Smooth muscle cell (in vitro differentiated cells): ENCODE data around the gene NAPEPLD. TPM values are rescaled to one million over a fixed set of nuclear protein-coding genes. Genes with fewer than 3 reads are reported as not detected.
"Not testable (repeated sequence)": the region's sequence is repeated elsewhere in the genome, so short reads cannot be mapped to it uniquely, and the experiment has no call there.

Experiments
- DNase-seq: peaks from one replicate; lab custom pipeline; 2025; ENCODE audit not compliant: unreplicated experiment; lab: John Stamatoyannopoulos, UW
- H2AFZ ChIP-seq: fragments of 200-600 bp; sonication (generic); 2 replicates; pipeline ENCODE4 v1.6.0; 2016; ENCODE audit warnings: antibody characterized with exemption, low read depth, mild to moderate bottlenecking
- H3F3A ChIP-seq: fragments of 200-600 bp; sonication (generic); 2 replicates; pipeline ENCODE4 v1.6.0; 2017; ENCODE audit warnings: antibody characterized with exemption, low read depth
- H3K27ac ChIP-seq: fragments of 200-600 bp; sonication (generic); 2 replicates; pipeline ENCODE4 v1.5.1; 2016; ENCODE audit warnings: low read depth, mild to moderate bottlenecking
- H3K27me3 ChIP-seq: fragments of 200-600 bp; sonication (generic); 2 replicates; pipeline ENCODE4 v1.6.1; 2016; ENCODE audit warnings: low read depth, mild to moderate bottlenecking
- H3K36me3 ChIP-seq: fragments of 200-600 bp; sonication (generic); 2 replicates; pipeline ENCODE4 v1.5.1; 2016; ENCODE audit warnings: low read depth
- H3K4me1 ChIP-seq: fragments of 200-600 bp; sonication (generic); 2 replicates; pipeline ENCODE4 v1.5.1; 2016; ENCODE audit warnings: low read depth
- H3K4me2 ChIP-seq: fragments of 200-600 bp; sonication (generic); 2 replicates; pipeline ENCODE4 v1.6.0; 2016; ENCODE audit warnings: mild to moderate bottlenecking
- H3K4me3 ChIP-seq: fragments of 200-600 bp; sonication (generic); 2 replicates; pipeline ENCODE4 v1.5.1; 2016; ENCODE audit warnings: mild to moderate bottlenecking
- H3K79me2 ChIP-seq: fragments of 200-600 bp; sonication (generic); 2 replicates; pipeline ENCODE4 v1.6.0; 2016; ENCODE audit warnings: low read depth, mild to moderate bottlenecking
- H3K9ac ChIP-seq: fragments of 200-600 bp; sonication (generic); 2 replicates; pipeline ENCODE4 v1.6.0; 2016; ENCODE audit warnings: low read depth
- H3K9me3 ChIP-seq: fragments of 200-600 bp; sonication (generic); replicated peaks from 2 replicates; pipeline ENCODE4 v1.5.1; 2016; ENCODE audit warnings: low read depth
- H4K20me1 ChIP-seq: fragments of 200-600 bp; sonication (generic); 2 replicates; pipeline ENCODE4 v1.6.0; 2016; ENCODE audit warnings: low read depth
- WGBS: methylation state at CpG from one replicate; pipeline ENCODE4 v1.1.7; 2016; ENCODE audit warnings: low lambda C conversion rate; 5-methylcytosine and 5-hydroxymethylcytosine counted together
- polyA plus RNA-seq: library from polyadenylated mRNA; unstranded; fragments of >200 nt; fragmentation: Nextera tagmentation; extraction: Ambion mirVana; gene quantifications from 2 replicates; pipeline ENCODE4 v1.2.1, GENCODE V29; 2016
- total RNA-seq: library from RNA; depleted of rRNA; stranded (reverse); fragments of >200 nt; gene quantifications from 2 replicates; pipeline ENCODE4 v1.2.3, GENCODE V29; 2014
- TF ChIP-seq, protein P1 (sequence below): fragments of 200-600 bp; sonication (generic); IDR thresholded peaks from 2 replicates; pipeline ENCODE4 v1.5.1; 2017; ENCODE audit warnings: borderline replicate concordance, mild to moderate bottlenecking, antibody characterized with exemption; ENCODE audit not compliant: insufficient read depth, poor library complexity, severe bottlenecking

Gene NAPEPLD
- total and polyA plus RNA-seq, 2 experiments from 2014 or later, result 4.1 to 6.2 TPM

DNA sequence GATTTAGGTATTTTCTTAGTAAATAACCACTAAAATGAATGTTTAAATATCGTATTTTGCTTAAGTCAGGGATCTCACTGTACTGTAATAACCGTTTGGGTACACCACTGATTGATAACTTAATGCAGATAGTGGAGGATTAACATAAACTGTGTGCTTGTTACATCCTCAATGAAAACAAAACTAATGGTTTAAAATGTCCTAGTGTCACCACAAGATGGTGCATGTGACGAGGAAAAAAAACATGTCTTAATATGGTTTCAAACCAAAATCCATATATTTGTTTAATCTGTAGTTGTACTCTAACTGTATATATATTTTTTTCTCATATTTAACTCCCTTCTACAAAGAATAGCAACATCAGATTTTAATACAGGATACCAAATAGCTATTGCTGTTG, 54.8 kb downstream of the NAPEPLD start:
- no peaks in the 10 kb centered on the region for H3K27me3 ChIP-seq
- no peak overlapping the region for H3K4me2 ChIP-seq
- H3K4me1 ChIP-seq, result no peaks in the 10 kb centered on the region
- TF ChIP-seq, protein P1, sequence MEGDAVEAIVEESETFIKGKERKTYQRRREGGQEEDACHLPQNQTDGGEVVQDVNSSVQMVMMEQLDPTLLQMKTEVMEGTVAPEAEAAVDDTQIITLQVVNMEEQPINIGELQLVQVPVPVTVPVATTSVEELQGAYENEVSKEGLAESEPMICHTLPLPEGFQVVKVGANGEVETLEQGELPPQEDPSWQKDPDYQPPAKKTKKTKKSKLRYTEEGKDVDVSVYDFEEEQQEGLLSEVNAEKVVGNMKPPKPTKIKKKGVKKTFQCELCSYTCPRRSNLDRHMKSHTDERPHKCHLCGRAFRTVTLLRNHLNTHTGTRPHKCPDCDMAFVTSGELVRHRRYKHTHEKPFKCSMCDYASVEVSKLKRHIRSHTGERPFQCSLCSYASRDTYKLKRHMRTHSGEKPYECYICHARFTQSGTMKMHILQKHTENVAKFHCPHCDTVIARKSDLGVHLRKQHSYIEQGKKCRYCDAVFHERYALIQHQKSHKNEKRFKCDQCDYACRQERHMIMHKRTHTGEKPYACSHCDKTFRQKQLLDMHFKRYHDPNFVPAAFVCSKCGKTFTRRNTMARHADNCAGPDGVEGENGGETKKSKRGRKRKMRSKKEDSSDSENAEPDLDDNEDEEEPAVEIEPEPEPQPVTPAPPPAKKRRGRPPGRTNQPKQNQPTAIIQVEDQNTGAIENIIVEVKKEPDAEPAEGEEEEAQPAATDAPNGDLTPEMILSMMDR, result no peak
- H3K4me3 ChIP-seq, result no peak overlapping the region
- no peak overlapping the region for H3K27ac ChIP-seq
- no peak for DNase-seq
- H3K79me2 ChIP-seq, result no peaks in the 10 kb centered on the region
- H3K36me3 ChIP-seq, result peaks cover 6% of the 10 kb centered on the region
- H2AFZ ChIP-seq, result no peak overlapping the region
- WGBS, result 48% methylated on average over 3 of the region's 3 CpGs
- H3F3A ChIP-seq, result no peaks in the 10 kb centered on the region
- H4K20me1 ChIP-seq, result no peaks in the 10 kb centered on the region
- H3K9ac ChIP-seq, result no peak overlapping the region
- no peaks in the 10 kb centered on the region for H3K9me3 ChIP-seq

DNA sequence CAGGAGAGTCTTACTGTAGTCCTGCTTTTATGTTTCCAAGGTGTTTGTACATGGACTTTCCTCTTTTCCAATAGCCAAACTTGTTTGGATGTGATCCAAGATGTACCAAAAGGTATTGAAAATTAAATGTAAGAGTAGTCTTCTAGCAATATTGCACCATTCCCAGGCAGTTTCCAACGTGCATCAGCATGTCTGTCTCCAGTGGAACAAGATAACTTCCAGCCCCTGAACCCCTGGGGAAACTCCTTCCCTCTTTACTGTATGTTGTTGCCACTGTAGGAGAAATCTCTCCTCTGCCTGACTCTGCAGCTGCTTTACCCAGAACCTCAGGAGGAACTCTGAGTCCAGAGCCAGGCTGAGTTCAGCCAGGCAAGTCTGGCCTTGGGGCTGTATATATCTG, 55.5 kb downstream of the NAPEPLD start:
- H3K4me3 ChIP-seq, result no peak overlapping the region
- H3K9ac ChIP-seq, result no peak overlapping the region
- no peaks in the 10 kb centered on the region for H4K20me1 ChIP-seq
- H2AFZ ChIP-seq, result no peak overlapping the region
- DNase-seq, result no peak
- no peak overlapping the region for H3K4me2 ChIP-seq
- 93% methylated on average over 1 of the region's 1 CpG for WGBS
- no peaks in the 10 kb centered on the region for H3K9me3 ChIP-seq
- H3F3A ChIP-seq, result no peaks in the 10 kb centered on the region
- no peak overlapping the region for H3K27ac ChIP-seq
- TF ChIP-seq, protein P1, result no peak
- H3K36me3 ChIP-seq, result peaks cover 7% of the 10 kb centered on the region
- no peaks in the 10 kb centered on the region for H3K4me1 ChIP-seq
- H3K27me3 ChIP-seq, result no peaks in the 10 kb centered on the region
- no peaks in the 10 kb centered on the region for H3K79me2 ChIP-seq

DNA sequence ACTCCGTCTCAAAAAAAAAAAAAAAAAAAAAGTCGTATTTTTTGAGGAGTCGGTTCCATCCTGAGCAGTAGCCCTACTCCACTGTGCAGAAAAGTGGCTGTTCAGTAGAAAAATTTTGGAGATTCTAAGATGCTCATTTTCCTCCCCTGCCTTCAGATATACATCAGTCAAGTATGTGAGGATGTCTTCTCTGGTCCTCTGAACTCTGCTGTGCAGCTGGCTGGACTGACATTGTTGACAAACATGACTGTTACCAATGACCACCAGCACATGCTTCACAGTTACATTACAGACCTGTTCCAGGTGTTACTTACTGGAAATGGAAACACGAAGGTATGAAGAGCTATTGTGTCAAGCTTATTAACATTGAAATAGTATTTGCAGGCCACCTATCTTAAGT, 56.6 kb downstream of the NAPEPLD start:
- not testable (repeated sequence) for H3K4me3 ChIP-seq, DNase-seq, H3F3A ChIP-seq, H4K20me1 ChIP-seq, H3K79me2 ChIP-seq, H3K9ac ChIP-seq, H3K27me3 ChIP-seq, H3K4me1 ChIP-seq, H2AFZ ChIP-seq, H3K4me2 ChIP-seq, H3K27ac ChIP-seq, H3K9me3 ChIP-seq
- 93% methylated on average over 3 of the region's 4 CpGs for WGBS
- H3K36me3 ChIP-seq, result peaks cover 11% of the 10 kb centered on the region

DNA sequence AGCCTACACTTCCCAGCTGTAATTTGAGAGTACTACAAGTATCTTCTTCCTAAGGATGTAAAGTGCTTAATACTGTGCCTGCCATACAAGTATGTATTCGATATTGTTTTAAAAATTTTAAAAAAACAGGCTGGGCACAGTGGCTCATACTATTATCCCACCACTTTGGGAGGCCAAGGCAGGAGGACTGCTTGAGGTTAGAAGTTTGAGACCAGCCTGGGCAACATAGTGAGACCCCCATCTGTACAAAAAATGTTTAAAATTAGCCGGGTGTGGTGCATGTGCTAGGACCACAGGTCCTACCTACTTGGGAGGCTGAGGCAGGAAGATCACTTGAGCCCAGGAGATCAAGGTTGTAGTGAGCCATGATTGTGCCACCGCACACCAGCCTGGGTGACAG, 65.7 kb downstream of the NAPEPLD start:
- TF ChIP-seq, protein P1, result no peak
- DNase-seq, result no peak
- no peak overlapping the region for H3K4me3 ChIP-seq
- 96% methylated on average over 3 of the region's 3 CpGs for WGBS
- no peak overlapping the region for H3K4me2 ChIP-seq
- H3K79me2 ChIP-seq, result peaks cover 32% of the 10 kb centered on the region
- no peaks in the 10 kb centered on the region for H3K4me1 ChIP-seq
- peaks cover 32% of the 10 kb centered on the region for H3K36me3 ChIP-seq
- H3K9me3 ChIP-seq, result no peaks in the 10 kb centered on the region
- no peaks in the 10 kb centered on the region for H3F3A ChIP-seq
- H3K27me3 ChIP-seq, result no peaks in the 10 kb centered on the region
- no peak overlapping the region for H2AFZ ChIP-seq
- no peak overlapping the region for H3K27ac ChIP-seq
- peaks cover 8% of the 10 kb centered on the region for H4K20me1 ChIP-seq
- no peak overlapping the region for H3K9ac ChIP-seq
